GM23338 (cell line): ENCODE measurements around the gene CCL13.

Source experiments
- CREB1 ChIP-seq: fragments of 250-450 bp; sonication (Bioruptor Pico); IDR thresholded peaks from 2 replicates; pipeline ENCODE4 v1.5.0; 2020; ENCODE audit warnings: low read depth, mild to moderate bottlenecking, moderate library complexity
- CTCF ChIP-seq, 2 experiments: fragments of 200-600 bp in 1 of 2; sonication (generic) in 1 of 2; conservative IDR thresholded peaks; 2 replicates each; pipeline versions ENCODE4 v1.5.1 to v1.6.1; 2016 to 2017; ENCODE audit warnings: antibody characterized with exemption in 2 of 2, low read depth in 2 of 2, mild to moderate bottlenecking in 2 of 2, moderate library complexity in 1 of 2
- EZH2 ChIP-seq: fragments of 200-600 bp; sonication (generic); IDR thresholded peaks from one replicate; pipeline ENCODE4 v1.8.0; 2017; ENCODE audit warnings: antibody characterized with exemption, mild to moderate bottlenecking, low read depth; ENCODE audit not compliant: unreplicated experiment
- EZH2phosphoT487 ChIP-seq: fragments of 200-600 bp; sonication (generic); IDR thresholded peaks from one replicate; pipeline ENCODE4 v1.8.1; 2018; ENCODE audit warnings: antibody characterized with exemption; ENCODE audit not compliant: unreplicated experiment
- POLR2AphosphoS5 ChIP-seq: IDR thresholded peaks from 2 replicates; pipeline ENCODE4 v1.6.1; 2016; ENCODE audit warnings: antibody characterized with exemption, low read depth
- REST ChIP-seq: IDR thresholded peaks from one replicate; pipeline ENCODE4 v1.6.1; 2018; ENCODE audit warnings: antibody characterized with exemption; ENCODE audit not compliant: unreplicated experiment

GRCh38 chr17:34365340-34365739 is 9.1 kb downstream of the CCL13 start:
- TF ChIP-seq CTCF (conservative IDR thresholded peaks at IDR 0.05; ENCODE audit: low read depth in 2 of 2), result no peak
- no peak for TF ChIP-seq POLR2AphosphoS5
- no peak for TF ChIP-seq EZH2
- no peak for TF ChIP-seq EZH2phosphoT487
- no peak for TF ChIP-seq CREB1 (CRISPR knock-in tag)
- TF ChIP-seq REST, result no peak
